ENCODE measurements around the gene TSPYL6.

DNA sequence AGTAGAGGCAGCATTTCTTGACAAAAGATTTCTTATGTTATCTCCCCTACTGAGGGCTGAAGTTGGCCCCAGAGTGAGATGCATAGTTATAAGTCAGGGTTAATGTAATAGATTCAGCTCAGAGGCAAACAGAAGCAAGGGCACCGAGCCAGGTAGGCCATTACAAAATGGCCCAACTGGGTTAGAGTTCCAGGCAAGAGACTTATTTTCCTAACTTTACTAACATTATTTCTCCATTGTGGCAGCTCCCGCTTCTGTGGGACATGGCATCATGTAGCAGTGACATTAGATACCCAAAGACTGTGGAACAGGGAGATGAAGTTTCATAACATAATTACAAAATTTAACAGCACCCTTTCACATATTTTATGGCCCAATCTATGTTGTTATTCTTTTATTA lies 27.1 kb downstream of the TSPYL6 start:
- TF ChIP-seq POLR2AphosphoS5 (IDR thresholded peaks at IDR 0.05) (no peak), POLR2A (IDR thresholded peaks at IDR 0.05) (no peak)
- TF ChIP-seq, protein P1, sequence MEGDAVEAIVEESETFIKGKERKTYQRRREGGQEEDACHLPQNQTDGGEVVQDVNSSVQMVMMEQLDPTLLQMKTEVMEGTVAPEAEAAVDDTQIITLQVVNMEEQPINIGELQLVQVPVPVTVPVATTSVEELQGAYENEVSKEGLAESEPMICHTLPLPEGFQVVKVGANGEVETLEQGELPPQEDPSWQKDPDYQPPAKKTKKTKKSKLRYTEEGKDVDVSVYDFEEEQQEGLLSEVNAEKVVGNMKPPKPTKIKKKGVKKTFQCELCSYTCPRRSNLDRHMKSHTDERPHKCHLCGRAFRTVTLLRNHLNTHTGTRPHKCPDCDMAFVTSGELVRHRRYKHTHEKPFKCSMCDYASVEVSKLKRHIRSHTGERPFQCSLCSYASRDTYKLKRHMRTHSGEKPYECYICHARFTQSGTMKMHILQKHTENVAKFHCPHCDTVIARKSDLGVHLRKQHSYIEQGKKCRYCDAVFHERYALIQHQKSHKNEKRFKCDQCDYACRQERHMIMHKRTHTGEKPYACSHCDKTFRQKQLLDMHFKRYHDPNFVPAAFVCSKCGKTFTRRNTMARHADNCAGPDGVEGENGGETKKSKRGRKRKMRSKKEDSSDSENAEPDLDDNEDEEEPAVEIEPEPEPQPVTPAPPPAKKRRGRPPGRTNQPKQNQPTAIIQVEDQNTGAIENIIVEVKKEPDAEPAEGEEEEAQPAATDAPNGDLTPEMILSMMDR (IDR thresholded peaks at IDR 0.05): no peak

Data from breast epithelium (tissue), 3 donors.